Fibroblast of lung (primary cell): ENCODE results near the gene MUC6. TPM values are rescaled to one million over a fixed set of nuclear protein-coding genes. Genes with fewer than 3 reads are reported as not detected.

ENCODE experiments used
- DNase-seq, 2 donors: peaks; one replicate each; pipeline versions ENCODE4 v3.0.0 to v3.0.0-alpha.2; 2010; ENCODE audit warnings: low read depth in 2 of 2
- H2AFZ ChIP-seq: 2 replicates; pipeline ENCODE4 v1.5.1; 2012; ENCODE audit warnings: low read length, control low read depth, inconsistent platforms
- H3K27ac ChIP-seq: 2 replicates; pipeline ENCODE4 v1.5.1; 2011; ENCODE audit warnings: low read length, control low read depth; ENCODE audit not compliant: insufficient read depth
- H3K27me3 ChIP-seq: 2 replicates; pipeline ENCODE4 v1.5.1; 2011; ENCODE audit warnings: mild to moderate bottlenecking, low read length; ENCODE audit not compliant: control insufficient read depth, insufficient read depth
- H3K36me3 ChIP-seq: 2 replicates; pipeline ENCODE4 v1.5.1; 2011; ENCODE audit warnings: low read length; ENCODE audit not compliant: control insufficient read depth, insufficient read depth
- H3K4me1 ChIP-seq: 2 replicates; pipeline ENCODE4 v1.5.1; 2011; ENCODE audit warnings: low read length; ENCODE audit not compliant: control insufficient read depth, insufficient read depth; ENCODE audit errors: extremely low read depth
- H3K4me2 ChIP-seq: 2 replicates; pipeline ENCODE4 v1.5.1; 2011; ENCODE audit warnings: low read length, control low read depth; ENCODE audit not compliant: insufficient read depth; ENCODE audit errors: extremely low read depth
- H3K4me3 ChIP-seq, 4 experiments: fragments of 200-600 bp in 1 of 4; sonication (generic) in 1 of 4; replicated peaks in 1 of 4; 2 replicates each; pipeline ENCODE4 v1.5.1; 2011 to 2016; ENCODE audit warnings: low read length in 4 of 4, low read depth in 3 of 4, mild to moderate bottlenecking in 3 of 4, control low read depth in 2 of 4, inconsistent platforms in 1 of 4, mixed read lengths in 1 of 4; ENCODE audit not compliant: insufficient read depth in 1 of 4; ENCODE audit errors: control extremely low read depth in 1 of 4
- H3K79me2 ChIP-seq: 2 replicates; pipeline ENCODE4 v1.5.1; 2012; ENCODE audit warnings: mild to moderate bottlenecking, low read length, inconsistent platforms; ENCODE audit not compliant: control insufficient read depth, insufficient read depth
- H3K9ac ChIP-seq: 2 replicates; pipeline ENCODE4 v1.5.1; 2011; ENCODE audit warnings: mild to moderate bottlenecking, low read length, control low read depth; ENCODE audit not compliant: insufficient read depth
- H3K9me3 ChIP-seq: 2 replicates; pipeline ENCODE4 v1.5.1; 2012; ENCODE audit warnings: low read depth, low read length; ENCODE audit not compliant: control insufficient read depth, insufficient read depth
- H4K20me1 ChIP-seq: 2 replicates; pipeline ENCODE4 v1.5.1; 2011; ENCODE audit warnings: low read length; ENCODE audit not compliant: control insufficient read depth, insufficient read depth; ENCODE audit errors: extremely low read depth
- CTCF ChIP-seq, 2 donors: IDR thresholded peaks in 1 of 2; conservative IDR thresholded peaks in 1 of 2; 1 replicate in 1 of 2; 2 replicates in 1 of 2; pipeline ENCODE4 v1.5.1; 2011 to 2012; ENCODE audit warnings: low read length in 2 of 2, control low read depth in 1 of 2, inconsistent platforms in 1 of 2, low read depth in 1 of 2, mild to moderate bottlenecking in 1 of 2
- EZH2 ChIP-seq: IDR thresholded peaks from 2 replicates; pipeline ENCODE4 v1.5.1; 2012; ENCODE audit warnings: low read length, control low read depth, mild to moderate bottlenecking; ENCODE audit errors: missing control alignments
- polyA plus RNA-seq, 2 donors: library from polyadenylated mRNA; depleted of rRNA in 1 of 2; stranded (reverse) in 1 of 2; unstranded in 1 of 2; fragments of >200 nt; gene quantifications; 2 replicates each; pipeline ENCODE4 v1.2.1, GENCODE V29; 2011 to 2012; ENCODE audit warnings: missing spikeins in 1 of 2
- total RNA-seq: library from RNA; depleted of rRNA; stranded (reverse); fragments of >200 nt; gene quantifications from 2 replicates; pipeline ENCODE4 v1.2.1, GENCODE V29; 2014

The MUC6 gene
- total and polyA plus RNA-seq, 2 donors (not counting 1 experiment from before 2014, with no cell fraction given): not detected

DNA sequence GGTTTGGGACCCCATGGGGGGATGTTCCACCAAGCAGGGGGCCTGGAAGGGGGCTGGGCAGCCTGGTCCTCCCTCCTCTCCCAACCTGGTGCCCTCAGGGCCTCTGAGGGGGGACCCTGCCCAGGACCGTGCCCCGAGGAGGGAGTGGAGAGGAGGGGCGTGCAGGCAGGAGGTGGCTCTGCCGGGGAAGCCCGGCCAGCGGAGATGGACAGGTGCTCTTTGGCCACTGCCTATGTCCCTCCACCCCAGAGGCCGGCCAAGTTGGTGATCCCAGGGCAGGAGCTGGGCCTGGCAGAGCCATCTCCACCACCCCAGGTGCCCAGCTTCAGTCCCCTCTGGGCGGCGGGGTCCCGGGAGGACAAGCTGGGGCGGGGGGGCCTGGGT is 40.5 kb upstream of the MUC6 start:
- Histone ChIP-seq H4K20me1 (no peaks in the 10 kb centered on the region), H3K36me3 (no peaks in the 10 kb centered on the region), H3K9ac (no peak overlapping the region), H3K4me1 (no peaks in the 10 kb centered on the region), H3K27ac (no peak overlapping the region), H2AFZ (no peak overlapping the region), H3K79me2 (no peaks in the 10 kb centered on the region), H3K4me2 (no peak overlapping the region), H3K9me3 (no peaks in the 10 kb centered on the region), H3K4me3 (no peak overlapping the region), H3K27me3 (no peaks in the 10 kb centered on the region)
- no peak for DNase-seq
- no peak for TF ChIP-seq CTCF (conservative IDR thresholded peaks at IDR 0.05 in 1 of 2, IDR thresholded peaks at IDR 0.05 in 1 of 2; ENCODE audit: low read depth in 1 of 2, low read length in 2 of 2)
- no peak for TF ChIP-seq EZH2

- H3K9ac ChIP-seq: no peak overlapping the region
- DNase-seq: no peak
- no peak overlapping the region for H2AFZ ChIP-seq
- H4K20me1 ChIP-seq: no peaks in the 10 kb centered on the region
- H3K4me2 ChIP-seq: no peak overlapping the region
- no peaks in the 10 kb centered on the region for H3K9me3 ChIP-seq
- no peaks in the 10 kb centered on the region for H3K79me2 ChIP-seq
- H3K27ac ChIP-seq: no peak overlapping the region
- no peaks in the 10 kb centered on the region for H3K27me3 ChIP-seq
- no peaks in the 10 kb centered on the region for H3K36me3 ChIP-seq
- H3K4me3 ChIP-seq: no peak overlapping the region
- TF ChIP-seq EZH2: no peak
- no peak for TF ChIP-seq CTCF (conservative IDR thresholded peaks at IDR 0.05 in 1 of 2, IDR thresholded peaks at IDR 0.05 in 1 of 2; ENCODE audit: low read depth in 1 of 2, low read length in 2 of 2)
- H3K4me1 ChIP-seq: no peaks in the 10 kb centered on the region
These were observed 39.6 kb upstream of the MUC6 start for GRCh38 chr11:1076061-1076665.

DNA sequence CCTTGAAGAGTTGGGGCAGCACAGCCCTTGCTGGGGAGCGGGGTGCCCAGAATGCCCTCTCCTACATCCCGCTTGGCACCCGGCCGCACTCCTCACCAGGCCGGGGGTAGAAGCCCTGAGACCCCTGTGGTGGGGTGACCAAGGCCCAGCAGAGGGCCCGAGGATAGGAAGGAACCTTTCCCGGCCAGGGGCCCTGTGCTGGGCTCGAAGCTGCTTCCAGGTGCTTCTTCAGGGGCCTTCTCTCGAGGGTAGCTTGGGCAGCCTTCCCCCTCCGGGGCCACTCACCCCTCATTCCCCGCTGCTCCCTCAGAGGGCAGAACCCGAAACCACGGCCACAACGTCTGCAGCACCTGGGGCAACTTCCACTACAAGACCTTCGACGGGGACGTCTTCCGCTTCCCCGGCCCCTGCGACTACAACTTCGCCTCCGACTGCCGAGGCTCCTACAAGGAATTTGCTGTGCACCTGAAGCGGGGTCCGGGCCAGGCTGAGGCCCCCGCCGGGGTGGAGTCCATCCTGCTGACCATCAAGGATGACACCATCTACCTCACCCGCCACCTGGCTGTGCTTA is 38.9 kb upstream of the MUC6 start:
- Histone ChIP-seq H3K4me1 (no peaks in the 10 kb centered on the region), H3K79me2 (no peaks in the 10 kb centered on the region), H3K27me3 (no peaks in the 10 kb centered on the region), H3K36me3 (no peaks in the 10 kb centered on the region), H3K9me3 (no peaks in the 10 kb centered on the region), H3K27ac (no peak overlapping the region), H3K4me2 (no peak overlapping the region), H2AFZ (no peak overlapping the region), H4K20me1 (no peaks in the 10 kb centered on the region), H3K9ac (no peak overlapping the region), H3K4me3 (no peak overlapping the region)
- no peak for TF ChIP-seq EZH2
- no peak for TF ChIP-seq CTCF (conservative IDR thresholded peaks at IDR 0.05 in 1 of 2, IDR thresholded peaks at IDR 0.05 in 1 of 2; ENCODE audit: low read depth in 1 of 2, low read length in 2 of 2)
- DNase-seq: no peak
